CD14-positive monocyte (primary cell): ENCODE data around the gene GPHN. TPM values are rescaled to one million over a fixed set of nuclear protein-coding genes. Genes with fewer than 3 reads are reported as not detected.
"Not testable (repeated sequence)": the region's sequence is repeated elsewhere in the genome, so short reads cannot be mapped to it uniquely, and the experiment has no call there.

Experiments
- DNase-seq, 3 donors: peaks; one replicate each; pipeline ENCODE4 v3.0.0-alpha.2; 2011 to 2022
- H2AFZ ChIP-seq: 2 replicates; pipeline ENCODE4 v1.6.0; 2012; ENCODE audit warnings: mild to moderate bottlenecking, low read depth, low read length, inconsistent platforms; ENCODE audit not compliant: insufficient read depth, poor library complexity, severe bottlenecking
- H3K27ac ChIP-seq, 2 donors: 1 replicate in 1 of 2; 2 replicates in 1 of 2; pipeline ENCODE4 v1.5.1; 2012 to 2013; ENCODE audit warnings: low read length in 2 of 2, control low read depth in 1 of 2, inconsistent platforms in 1 of 2, low read depth in 1 of 2, mild to moderate bottlenecking in 1 of 2
- H3K27me3 ChIP-seq, 2 donors: one replicate each; pipeline versions ENCODE4 v1.6.0 to v1.6.1; 2011 to 2013; ENCODE audit warnings: low read length in 2 of 2; ENCODE audit not compliant: control insufficient read depth in 2 of 2, insufficient read depth in 2 of 2
- H3K36me3 ChIP-seq, 2 donors: replicated peaks in 1 of 2; 1 replicate in 1 of 2; 2 replicates in 1 of 2; pipeline versions ENCODE4 v1.5.1 to v1.6.1; 2012 to 2013; ENCODE audit warnings: low read length in 2 of 2, control low read depth in 1 of 2, inconsistent platforms in 1 of 2, mild to moderate bottlenecking in 1 of 2; ENCODE audit not compliant: insufficient read depth in 2 of 2, control insufficient read depth in 1 of 2
- H3K4me1 ChIP-seq, 2 donors: 1 replicate in 1 of 2; 2 replicates in 1 of 2; pipeline versions ENCODE4 v1.5.1 to v1.6.1; 2012 to 2013; ENCODE audit warnings: low read length in 2 of 2, control low read depth in 1 of 2, inconsistent platforms in 1 of 2, mild to moderate bottlenecking in 1 of 2, moderate library complexity in 1 of 2; ENCODE audit not compliant: insufficient read depth in 2 of 2, control insufficient read depth in 1 of 2
- H3K4me2 ChIP-seq: replicated peaks from 2 replicates; pipeline ENCODE3; 2012; ENCODE audit warnings: low read length, moderate library complexity, mild to moderate bottlenecking; ENCODE audit not compliant: poor library complexity, severe bottlenecking; ENCODE audit errors: extremely low read depth
- H3K4me3 ChIP-seq, 3 experiments: fragments of 200-600 bp in 1 of 3; sonication (generic) in 1 of 3; replicated peaks in 1 of 3; 1 replicate in 2 of 3; 2 replicates in 1 of 3; pipeline ENCODE4 v1.5.1; 2011 to 2013; ENCODE audit warnings: low read length in 3 of 3, mild to moderate bottlenecking in 3 of 3, control low read depth in 2 of 3, low read depth in 2 of 3, inconsistent platforms in 1 of 3, moderate library complexity in 1 of 3
- H3K79me2 ChIP-seq: 2 replicates; pipeline ENCODE4 v1.6.0; 2012; ENCODE audit warnings: mild to moderate bottlenecking, control low read depth, inconsistent platforms, low read length, moderate library complexity; ENCODE audit not compliant: insufficient read depth
- H3K9ac ChIP-seq: 2 replicates; pipeline ENCODE4 v1.6.0; 2017; ENCODE audit warnings: low read length, mild to moderate bottlenecking; ENCODE audit not compliant: insufficient read depth, poor library complexity, severe bottlenecking
- H3K9me3 ChIP-seq, 2 donors: replicated peaks in 1 of 2; 1 replicate in 1 of 2; 2 replicates in 1 of 2; pipeline versions ENCODE4 v1.5.1 to v1.6.1; 2012 to 2013; ENCODE audit warnings: low read length in 2 of 2, control low read depth in 1 of 2; ENCODE audit not compliant: control insufficient read depth in 1 of 2, insufficient read depth in 1 of 2
- H4K20me1 ChIP-seq: 2 replicates; pipeline ENCODE4 v1.6.0; 2012; ENCODE audit warnings: mild to moderate bottlenecking, low read length, control low read depth, moderate library complexity; ENCODE audit not compliant: insufficient read depth
- H3K27ac Mint-ChIP-seq, 7 donors: one replicate each; pipeline ENCODE4 v1.8.0; 2020; ENCODE audit warnings: mild to moderate bottlenecking in 7 of 7, mixed read lengths in 7 of 7, moderate library complexity in 6 of 7, inconsistent platforms in 2 of 7
- H3K27me3 Mint-ChIP-seq, 3 donors: one replicate each; pipeline ENCODE4 v1.8.0; 2021 to 2022; ENCODE audit warnings: low read depth in 3 of 3, mild to moderate bottlenecking in 3 of 3, mixed read lengths in 3 of 3, moderate library complexity in 3 of 3, inconsistent platforms in 1 of 3
- H3K36me3 Mint-ChIP-seq, 2 donors: one replicate each; pipeline ENCODE4 v1.8.0; 2020; ENCODE audit warnings: mixed read lengths in 2 of 2, inconsistent platforms in 1 of 2, mild to moderate bottlenecking in 1 of 2
- H3K4me1 Mint-ChIP-seq: one replicate; pipeline ENCODE4 v1.8.0; 2020; ENCODE audit warnings: mild to moderate bottlenecking, mixed read lengths
- H3K4me3 Mint-ChIP-seq, 2 donors: one replicate each; pipeline ENCODE4 v1.8.0; 2020; ENCODE audit warnings: mild to moderate bottlenecking in 2 of 2, mixed read lengths in 2 of 2, moderate library complexity in 1 of 2
- H3K9me3 Mint-ChIP-seq, 7 donors: one replicate each; pipeline ENCODE4 v1.8.0; 2020 to 2022; ENCODE audit warnings: mixed read lengths in 7 of 7, mild to moderate bottlenecking in 6 of 7, moderate library complexity in 6 of 7, inconsistent platforms in 2 of 7
- CTCF ChIP-seq: fragments of 200-600 bp; IDR thresholded peaks from one replicate; pipeline ENCODE4 v1.8.0; 2022; ENCODE audit warnings: antibody characterized with exemption, mild to moderate bottlenecking
- whole genome bisulfite sequencing: methylation state at CpG from one replicate; pipeline ENCODE4 v1.1.5; 2013; ENCODE audit warnings: missing lambda C conversion rate; ENCODE audit not compliant: insufficient coverage; 5-methylcytosine and 5-hydroxymethylcytosine counted together
- intact Hi-C, 2 donors: fragments of 100-400 bp; cut with micrococcal nuclease; formaldehyde crosslinking; loops; one replicate each; pipeline versions ENCODE4 v1.15.0 to v1.15.1; 2023
- polyA plus RNA-seq, 3 donors: library from polyadenylated mRNA; depleted of rRNA in 1 of 3; unstranded in 2 of 3; stranded (reverse) in 1 of 3; fragments of 300-500 nt in 2 of 3; fragments of >200 nt in 1 of 3; fragmentation: Illumina TruSeq in 2 of 3; gene quantifications; 1 replicate in 2 of 3; 2 replicates in 1 of 3; pipeline ENCODE4 v1.2.3, GENCODE V29; 2012 to 2021

Gene GPHN
- polyA plus RNA-seq, 3 donors: 1.9 to 3.1 (median 3.0) TPM

DNA sequence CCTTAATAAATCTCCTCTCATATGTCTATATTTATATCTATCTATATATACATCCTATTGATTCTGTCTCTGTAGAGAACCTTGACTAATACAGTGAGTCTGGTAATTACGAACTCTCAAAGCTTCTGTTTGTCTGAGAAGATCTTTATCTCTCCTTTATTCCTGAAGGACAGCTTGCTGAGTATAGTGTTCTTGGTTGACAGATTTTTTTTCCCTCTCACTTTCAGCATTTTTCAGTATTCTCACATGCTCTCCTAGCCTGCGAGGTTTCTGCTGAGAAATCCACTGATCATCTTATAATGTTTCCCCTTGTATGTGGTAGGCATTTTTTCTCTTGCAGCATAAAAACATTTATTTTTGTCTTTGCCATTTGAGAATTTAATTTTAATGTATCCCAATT is 67.1 kb downstream of the GPHN start:
- Histone ChIP-seq H3K9ac (no peak overlapping the region), H2AFZ (no peak overlapping the region), H3K4me2 (no peak overlapping the region), H3K4me3 (no peak overlapping the region), H3K36me3 (no peaks in the 10 kb centered on the region), H3K27ac (no peak overlapping the region), H3K9me3 (peaks cover 24 to 34% of the 10 kb centered on the region in 2 donors), H4K20me1 (no peaks in the 10 kb centered on the region), H3K4me1 (peaks cover 0 to 6% of the 10 kb centered on the region in 2 donors), H3K79me2 (peaks cover 4% of the 10 kb centered on the region), H3K27me3 (no peaks in the 10 kb centered on the region)
- TF ChIP-seq CTCF: no peak
- Mint-ChIP-seq H3K4me3 (no peak overlapping the region), H3K36me3 (peaks cover 0 to 3% of the 10 kb centered on the region in 2 donors), H3K4me1 (peaks cover 11% of the 10 kb centered on the region), H3K9me3 (peaks cover 18 to 51% (median 35%) of the 10 kb centered on the region in 7 donors), H3K27ac (no peak overlapping the region), H3K27me3 (peaks cover 0 to 4% (median 2%) of the 10 kb centered on the region in 3 donors)
- intact Hi-C loops: no loop called here
- no CpG with 5 or more reads among the region's 2 CpGs for WGBS
- DNase-seq: no peak

- H3K9me3 ChIP-seq: peaks cover 21 to 34% of the 10 kb centered on the region in 2 donors
Observed at GRCh38 chr14:66575939-66576338, 68.0 kb downstream of the GPHN start.

GRCh38 chr14:66587753-66588152 is 79.8 kb downstream of the GPHN start:
- intact Hi-C loops, H3K36me3 Mint-ChIP-seq, H3K27ac ChIP-seq, H3K79me2 ChIP-seq, H3K27me3 ChIP-seq, H3K4me1 ChIP-seq, H2AFZ ChIP-seq, H4K20me1 ChIP-seq, H3K4me2 ChIP-seq, H3K9ac ChIP-seq, H3K27ac Mint-ChIP-seq, H3K4me3 Mint-ChIP-seq, H3K4me1 Mint-ChIP-seq, H3K4me3 ChIP-seq, H3K27me3 Mint-ChIP-seq, H3K36me3 ChIP-seq, DNase-seq: not testable (repeated sequence)
- peaks cover 21 to 58% (median 45%) of the 10 kb centered on the region in 7 donors for H3K9me3 Mint-ChIP-seq
- 94% methylated on average over 6 of the region's 6 CpGs for WGBS
- peaks cover 6 to 26% of the 10 kb centered on the region in 2 donors for H3K9me3 ChIP-seq

More at GRCh38 chr14:66575939-66576338, 68.0 kb downstream of the GPHN start:
- Histone ChIP-seq H3K4me1 (peaks cover 0 to 6% of the 10 kb centered on the region in 2 donors), H2AFZ (no peak overlapping the region), H4K20me1 (no peaks in the 10 kb centered on the region), H3K4me3 (no peak overlapping the region), H3K79me2 (peaks cover 4% of the 10 kb centered on the region), H3K27ac (no peak overlapping the region), H3K36me3 (no peaks in the 10 kb centered on the region), H3K9ac (no peak overlapping the region), H3K4me2 (no peak overlapping the region), H3K27me3 (no peaks in the 10 kb centered on the region)
- H3K27me3 Mint-ChIP-seq: peaks cover 0 to 4% (median 2%) of the 10 kb centered on the region in 3 donors
- no peak overlapping the region for H3K27ac Mint-ChIP-seq
- TF ChIP-seq CTCF: no peak
- peaks cover 0 to 3% of the 10 kb centered on the region in 2 donors for H3K36me3 Mint-ChIP-seq
- H3K4me3 Mint-ChIP-seq: no peak overlapping the region
- 86% methylated on average over 1 of the region's 1 CpG for WGBS
- peaks cover 11% of the 10 kb centered on the region for H3K4me1 Mint-ChIP-seq
- intact Hi-C loops: no loop called here
- H3K9me3 Mint-ChIP-seq: peaks cover 19 to 48% (median 35%) of the 10 kb centered on the region in 7 donors
- DNase-seq: no peak
